H1 (cell line): ENCODE results near the gene NDFIP2. TPM values are rescaled to one million over a fixed set of nuclear protein-coding genes. Genes with fewer than 3 reads are reported as not detected.

Experiments
- CEBPB ChIP-seq: IDR thresholded peaks from 2 replicates; pipeline ENCODE4 v1.6.1; 2012; ENCODE audit warnings: low read depth, low read length
- CHD2 ChIP-seq: IDR thresholded peaks from 2 replicates; pipeline ENCODE4 v1.6.1; 2012; ENCODE audit warnings: low read length, improper control_type of control experiment
- GTF2F1 ChIP-seq: IDR thresholded peaks from 2 replicates; pipeline ENCODE4 v1.6.1; 2012; ENCODE audit warnings: low read depth, low read length, improper control_type of control experiment, borderline replicate concordance
- KDM5A ChIP-seq: fragments of 200-600 bp; IDR thresholded peaks from 2 replicates; pipeline ENCODE4 v1.7.1; 2012; ENCODE audit warnings: mild to moderate bottlenecking, low read length, inconsistent platforms, mixed read lengths
- MAFK ChIP-seq: IDR thresholded peaks from 2 replicates; pipeline ENCODE4 v1.6.1; 2012; ENCODE audit warnings: low read depth, mild to moderate bottlenecking, improper control_type of control experiment, low read length
- POU5F1 ChIP-seq: IDR thresholded peaks from 2 replicates; pipeline ENCODE4 v1.6.1; 2011; ENCODE audit warnings: low read depth, mild to moderate bottlenecking, low read length, moderate library complexity
- SP1 ChIP-seq: IDR thresholded peaks from 2 replicates; pipeline ENCODE4 v1.6.1; 2011; ENCODE audit warnings: low read depth, low read length
- SP4 ChIP-seq: IDR thresholded peaks from 2 replicates; pipeline ENCODE4 v1.6.1; 2012; ENCODE audit warnings: low read length, inconsistent platforms
- TEAD4 ChIP-seq: IDR thresholded peaks from 2 replicates; pipeline ENCODE4 v1.6.1; 2012; ENCODE audit warnings: low read depth, low read length, inconsistent platforms, mixed read lengths
- USF2 ChIP-seq: IDR thresholded peaks from 2 replicates; pipeline ENCODE4 v1.6.1; 2011; ENCODE audit warnings: low read length, improper control_type of control experiment
- polyA plus RNA-seq, 7 experiments: library from polyadenylated mRNA; depleted of rRNA in 3 of 7; stranded (reverse) in 5 of 7; unstranded in 2 of 7; fragments of >200 nt in 5 of 7; fragments of 200-250 nt in 2 of 7; gene quantifications; 1 replicate in 5 of 7; 2 replicates in 1 of 7; 4 replicates in 1 of 7; pipeline versions ENCODE4 v1.2.1 to v1.2.3, GENCODE V29; 2011 to 2013; ENCODE audit warnings: missing spikeins in 2 of 7, mixed read lengths in 2 of 7
- total RNA-seq: library from RNA; stranded (reverse); fragmentation: NEBNext Ultra II Directional; extraction: Animal tissue kit (Norgen Biotek cat#: 25700); gene quantifications from 2 replicates; pipeline ENCODE4 v1.2.1, GENCODE V29; 2021
- TF ChIP-seq, protein P1 (sequence below): fragments of 300-600 bp; sonication (generic); IDR thresholded peaks from 2 replicates; pipeline ENCODE4 v1.7.1; 2012; ENCODE audit warnings: low read length, moderate library complexity, mild to moderate bottlenecking, inconsistent platforms; ENCODE audit not compliant: insufficient replicate concordance
- TF ChIP-seq, protein P2 (sequence below): IDR thresholded peaks from 2 replicates; pipeline ENCODE4 v1.6.1; 2012; ENCODE audit warnings: inconsistent platforms

Gene NDFIP2
- total and polyA plus RNA-seq, 2 of the 8 experiments (the other 6 are each of a cell fraction or from before 2014, with no cell fraction given): 11.1 to 32.9 TPM

GRCh38 chr13:79447741-79448140 is 33.2 kb upstream of the NDFIP2 start (continued):
- TF ChIP-seq, protein P1, sequence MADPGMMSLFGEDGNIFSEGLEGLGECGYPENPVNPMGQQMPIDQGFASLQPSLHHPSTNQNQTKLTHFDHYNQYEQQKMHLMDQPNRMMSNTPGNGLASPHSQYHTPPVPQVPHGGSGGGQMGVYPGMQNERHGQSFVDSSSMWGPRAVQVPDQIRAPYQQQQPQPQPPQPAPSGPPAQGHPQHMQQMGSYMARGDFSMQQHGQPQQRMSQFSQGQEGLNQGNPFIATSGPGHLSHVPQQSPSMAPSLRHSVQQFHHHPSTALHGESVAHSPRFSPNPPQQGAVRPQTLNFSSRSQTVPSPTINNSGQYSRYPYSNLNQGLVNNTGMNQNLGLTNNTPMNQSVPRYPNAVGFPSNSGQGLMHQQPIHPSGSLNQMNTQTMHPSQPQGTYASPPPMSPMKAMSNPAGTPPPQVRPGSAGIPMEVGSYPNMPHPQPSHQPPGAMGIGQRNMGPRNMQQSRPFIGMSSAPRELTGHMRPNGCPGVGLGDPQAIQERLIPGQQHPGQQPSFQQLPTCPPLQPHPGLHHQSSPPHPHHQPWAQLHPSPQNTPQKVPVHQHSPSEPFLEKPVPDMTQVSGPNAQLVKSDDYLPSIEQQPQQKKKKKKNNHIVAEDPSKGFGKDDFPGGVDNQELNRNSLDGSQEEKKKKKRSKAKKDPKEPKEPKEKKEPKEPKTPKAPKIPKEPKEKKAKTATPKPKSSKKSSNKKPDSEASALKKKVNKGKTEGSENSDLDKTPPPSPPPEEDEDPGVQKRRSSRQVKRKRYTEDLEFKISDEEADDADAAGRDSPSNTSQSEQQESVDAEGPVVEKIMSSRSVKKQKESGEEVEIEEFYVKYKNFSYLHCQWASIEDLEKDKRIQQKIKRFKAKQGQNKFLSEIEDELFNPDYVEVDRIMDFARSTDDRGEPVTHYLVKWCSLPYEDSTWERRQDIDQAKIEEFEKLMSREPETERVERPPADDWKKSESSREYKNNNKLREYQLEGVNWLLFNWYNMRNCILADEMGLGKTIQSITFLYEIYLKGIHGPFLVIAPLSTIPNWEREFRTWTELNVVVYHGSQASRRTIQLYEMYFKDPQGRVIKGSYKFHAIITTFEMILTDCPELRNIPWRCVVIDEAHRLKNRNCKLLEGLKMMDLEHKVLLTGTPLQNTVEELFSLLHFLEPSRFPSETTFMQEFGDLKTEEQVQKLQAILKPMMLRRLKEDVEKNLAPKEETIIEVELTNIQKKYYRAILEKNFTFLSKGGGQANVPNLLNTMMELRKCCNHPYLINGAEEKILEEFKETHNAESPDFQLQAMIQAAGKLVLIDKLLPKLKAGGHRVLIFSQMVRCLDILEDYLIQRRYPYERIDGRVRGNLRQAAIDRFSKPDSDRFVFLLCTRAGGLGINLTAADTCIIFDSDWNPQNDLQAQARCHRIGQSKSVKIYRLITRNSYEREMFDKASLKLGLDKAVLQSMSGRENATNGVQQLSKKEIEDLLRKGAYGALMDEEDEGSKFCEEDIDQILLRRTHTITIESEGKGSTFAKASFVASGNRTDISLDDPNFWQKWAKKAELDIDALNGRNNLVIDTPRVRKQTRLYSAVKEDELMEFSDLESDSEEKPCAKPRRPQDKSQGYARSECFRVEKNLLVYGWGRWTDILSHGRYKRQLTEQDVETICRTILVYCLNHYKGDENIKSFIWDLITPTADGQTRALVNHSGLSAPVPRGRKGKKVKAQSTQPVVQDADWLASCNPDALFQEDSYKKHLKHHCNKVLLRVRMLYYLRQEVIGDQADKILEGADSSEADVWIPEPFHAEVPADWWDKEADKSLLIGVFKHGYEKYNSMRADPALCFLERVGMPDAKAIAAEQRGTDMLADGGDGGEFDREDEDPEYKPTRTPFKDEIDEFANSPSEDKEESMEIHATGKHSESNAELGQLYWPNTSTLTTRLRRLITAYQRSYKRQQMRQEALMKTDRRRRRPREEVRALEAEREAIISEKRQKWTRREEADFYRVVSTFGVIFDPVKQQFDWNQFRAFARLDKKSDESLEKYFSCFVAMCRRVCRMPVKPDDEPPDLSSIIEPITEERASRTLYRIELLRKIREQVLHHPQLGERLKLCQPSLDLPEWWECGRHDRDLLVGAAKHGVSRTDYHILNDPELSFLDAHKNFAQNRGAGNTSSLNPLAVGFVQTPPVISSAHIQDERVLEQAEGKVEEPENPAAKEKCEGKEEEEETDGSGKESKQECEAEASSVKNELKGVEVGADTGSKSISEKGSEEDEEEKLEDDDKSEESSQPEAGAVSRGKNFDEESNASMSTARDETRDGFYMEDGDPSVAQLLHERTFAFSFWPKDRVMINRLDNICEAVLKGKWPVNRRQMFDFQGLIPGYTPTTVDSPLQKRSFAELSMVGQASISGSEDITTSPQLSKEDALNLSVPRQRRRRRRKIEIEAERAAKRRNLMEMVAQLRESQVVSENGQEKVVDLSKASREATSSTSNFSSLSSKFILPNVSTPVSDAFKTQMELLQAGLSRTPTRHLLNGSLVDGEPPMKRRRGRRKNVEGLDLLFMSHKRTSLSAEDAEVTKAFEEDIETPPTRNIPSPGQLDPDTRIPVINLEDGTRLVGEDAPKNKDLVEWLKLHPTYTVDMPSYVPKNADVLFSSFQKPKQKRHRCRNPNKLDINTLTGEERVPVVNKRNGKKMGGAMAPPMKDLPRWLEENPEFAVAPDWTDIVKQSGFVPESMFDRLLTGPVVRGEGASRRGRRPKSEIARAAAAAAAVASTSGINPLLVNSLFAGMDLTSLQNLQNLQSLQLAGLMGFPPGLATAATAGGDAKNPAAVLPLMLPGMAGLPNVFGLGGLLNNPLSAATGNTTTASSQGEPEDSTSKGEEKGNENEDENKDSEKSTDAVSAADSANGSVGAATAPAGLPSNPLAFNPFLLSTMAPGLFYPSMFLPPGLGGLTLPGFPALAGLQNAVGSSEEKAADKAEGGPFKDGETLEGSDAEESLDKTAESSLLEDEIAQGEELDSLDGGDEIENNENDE: no peak
- TF ChIP-seq SP1 (no peak), MAFK (no peak), TEAD4 (no peak), GTF2F1 (no peak), POU5F1 (no peak), SP4 (no peak), USF2 (no peak), CEBPB (no peak), CHD2 (no peak), KDM5A (no peak)
- TF ChIP-seq, protein P2, sequence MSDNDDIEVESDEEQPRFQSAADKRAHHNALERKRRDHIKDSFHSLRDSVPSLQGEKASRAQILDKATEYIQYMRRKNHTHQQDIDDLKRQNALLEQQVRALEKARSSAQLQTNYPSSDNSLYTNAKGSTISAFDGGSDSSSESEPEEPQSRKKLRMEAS: no peak
